SK-N-SH treated with all-trans-retinoic acid at 6 μM for 48 hours (cell line): ENCODE results near the gene ADAMTS13.

Experiments used
- ATAC-seq: fragments of 200-7000 bp; cut with Tn5 transposase; 3 replicates; pipeline ENCODE4 v1.9.1; 2020; ENCODE audit warnings: mild to moderate bottlenecking, moderate library complexity
- ARNTL ChIP-seq: fragments of 450-650 bp; formaldehyde crosslinking; IDR thresholded peaks from 2 replicates; pipeline ENCODE4 v1.5.0; 2020; ENCODE audit warnings: low read depth, mild to moderate bottlenecking, moderate library complexity, borderline replicate concordance
- BACH2 ChIP-seq: fragments of 250-450 bp; sonication (Bioruptor Pico); IDR thresholded peaks from 2 replicates; pipeline ENCODE4 v1.9.0; 2021; ENCODE audit warnings: mild to moderate bottlenecking, borderline replicate concordance
- CREB5 ChIP-seq: fragments of 250-450 bp; sonication (Bioruptor Pico); IDR thresholded peaks from 2 replicates; pipeline ENCODE4 v1.5.1; 2020; ENCODE audit warnings: low read depth, mild to moderate bottlenecking, moderate library complexity
- CSRNP3 ChIP-seq: fragments of 250-450 bp; sonication (Bioruptor Pico); IDR thresholded peaks from 2 replicates; pipeline ENCODE4 v1.5.1; 2021; ENCODE audit warnings: mild to moderate bottlenecking, moderate library complexity
- ESRRG ChIP-seq: fragments of 250-450 bp; sonication (Bioruptor Pico); IDR thresholded peaks from 2 replicates; pipeline ENCODE4 v1.6.1; 2021; ENCODE audit warnings: mild to moderate bottlenecking
- GLIS3 ChIP-seq: fragments of 250-450 bp; sonication (Bioruptor Pico); IDR thresholded peaks from 2 replicates; pipeline ENCODE4 v1.5.0; 2020; ENCODE audit warnings: mild to moderate bottlenecking, moderate library complexity
- OSR1 ChIP-seq: fragments of 250-450 bp; sonication (Bioruptor Pico); IDR thresholded peaks from 2 replicates; pipeline ENCODE4 v1.8.0; 2022; ENCODE audit warnings: moderate library complexity, mild to moderate bottlenecking, inconsistent platforms
- PATZ1 ChIP-seq: fragments of 250-450 bp; sonication (Bioruptor Pico); IDR thresholded peaks from 2 replicates; pipeline ENCODE4 v1.8.0; 2020; ENCODE audit warnings: mild to moderate bottlenecking, moderate library complexity, borderline replicate concordance
- POU6F1 ChIP-seq: fragments of 250-450 bp; sonication (Bioruptor Pico); IDR thresholded peaks from 2 replicates; pipeline ENCODE4 v1.8.0; 2021; ENCODE audit warnings: low read depth, mild to moderate bottlenecking, moderate library complexity, borderline replicate concordance
- PPARA ChIP-seq: fragments of 250-450 bp; sonication (Bioruptor Pico); IDR thresholded peaks from 2 replicates; pipeline ENCODE4 v1.5.0; 2020; ENCODE audit warnings: mild to moderate bottlenecking, borderline replicate concordance
- SNAI2 ChIP-seq: fragments of 250-450 bp; sonication (Bioruptor Pico); IDR thresholded peaks from 2 replicates; pipeline ENCODE4 v1.5.0; 2020; ENCODE audit warnings: mild to moderate bottlenecking, moderate library complexity
- TCF4 ChIP-seq: fragments of 250-450 bp; sonication (Bioruptor Pico); IDR thresholded peaks from 2 replicates; pipeline ENCODE4 v1.8.0; 2021; ENCODE audit warnings: mild to moderate bottlenecking, moderate library complexity, borderline replicate concordance
- TOX ChIP-seq: fragments of 250-450 bp; sonication (Bioruptor Pico); IDR thresholded peaks from 2 replicates; pipeline ENCODE4 v1.8.0; 2021; ENCODE audit warnings: mild to moderate bottlenecking, moderate library complexity, borderline replicate concordance
- TSHZ2 ChIP-seq: fragments of 250-450 bp; sonication (Bioruptor Pico); IDR thresholded peaks from 2 replicates; pipeline ENCODE4 v1.5.0; 2020; ENCODE audit warnings: mild to moderate bottlenecking, moderate library complexity
- ZC3H10 ChIP-seq: fragments of 250-450 bp; sonication (Bioruptor Pico); IDR thresholded peaks from 2 replicates; pipeline ENCODE4 v1.5.1; 2021; ENCODE audit warnings: mild to moderate bottlenecking, moderate library complexity
- ZFP3 ChIP-seq: fragments of 250-450 bp; sonication (Bioruptor Pico); IDR thresholded peaks from 2 replicates; pipeline ENCODE4 v1.5.0; 2020; ENCODE audit warnings: mild to moderate bottlenecking, moderate library complexity
- ZFP30 ChIP-seq: fragments of 450-650 bp; formaldehyde crosslinking; IDR thresholded peaks from 2 replicates; pipeline ENCODE4 v1.5.0; 2022; ENCODE audit warnings: mild to moderate bottlenecking, moderate library complexity
- ZNF565 ChIP-seq: fragments of 450-650 bp; formaldehyde crosslinking; conservative IDR thresholded peaks from 2 replicates; pipeline ENCODE4 v1.5.0; 2020; ENCODE audit warnings: low read depth, mild to moderate bottlenecking, moderate library complexity
- ZNF70 ChIP-seq: fragments of 450-650 bp; formaldehyde crosslinking; IDR thresholded peaks from 2 replicates; pipeline ENCODE4 v1.5.0; 2020; ENCODE audit warnings: mild to moderate bottlenecking, moderate library complexity

Gene ADAMTS13

GRCh38 chr9:133473743-133474142 lies 51.6 kb downstream of the ADAMTS13 start:
- no peak for TF ChIP-seq PPARA (CRISPR knock-in tag)
- TF ChIP-seq TCF4: no peak
- no peak for TF ChIP-seq ARNTL (CRISPR knock-in tag)
- TF ChIP-seq PATZ1 (CRISPR knock-in tag): no peak
- no peak for TF ChIP-seq ZNF565 (CRISPR knock-in tag)
- no peak for TF ChIP-seq ZFP3 (CRISPR knock-in tag)
- TF ChIP-seq BACH2 (CRISPR knock-in tag): no peak
- no peak for ATAC-seq

- no peak for TF ChIP-seq SNAI2 (CRISPR knock-in tag)
- TF ChIP-seq CSRNP3 (CRISPR knock-in tag): no peak
- no peak for TF ChIP-seq CREB5 (CRISPR knock-in tag)
- no peak for TF ChIP-seq ZC3H10
- no peak for TF ChIP-seq ZFP3 (CRISPR knock-in tag)
- TF ChIP-seq TCF4: no peak
- TF ChIP-seq ZFP30 (CRISPR knock-in tag): no peak
- TF ChIP-seq ZNF565 (CRISPR knock-in tag): no peak
- TF ChIP-seq, all 23 proteins: peak for 0
- no peak for ATAC-seq
These were observed 52.0 kb downstream of the ADAMTS13 start for GRCh38 chr9:133474215-133474614.

GRCh38 chr9:133474853-133475252 lies 52.7 kb downstream of the ADAMTS13 start:
- no peak for ATAC-seq
- TF ChIP-seq GLIS3 (CRISPR knock-in tag) (no peak), ZC3H10 (no peak), ARNTL (CRISPR knock-in tag) (no peak), CSRNP3 (CRISPR knock-in tag) (no peak), TOX (no peak), ESRRG (no peak), ZNF565 (CRISPR knock-in tag) (no peak), TCF4 (no peak), TSHZ2 (CRISPR knock-in tag) (no peak), SNAI2 (CRISPR knock-in tag) (no peak), PPARA (CRISPR knock-in tag) (no peak), POU6F1 (CRISPR knock-in tag) (no peak), ZNF70 (CRISPR knock-in tag) (no peak), OSR1 (CRISPR knock-in tag) (no peak)
